Heart left ventricle (tissue), 16 donors: ENCODE results near the gene CD1E. TPM values are rescaled to one million over a fixed set of nuclear protein-coding genes. Genes with fewer than 3 reads are reported as not detected.

Source experiments
- ATAC-seq, 4 donors: fragments of 200-7000 bp; cut with Tn5 transposase; one replicate each; pipeline ENCODE4 v1.9.1; 2020 to 2022; ENCODE audit warnings: moderate library complexity in 4 of 4, mild to moderate bottlenecking in 3 of 4, moderate number of reproducible peaks in 1 of 4
- DNase-seq, 5 donors: peaks; one replicate each; pipeline ENCODE4 v3.0.0-alpha.2; 2020
- H3K27ac ChIP-seq, 12 donors: fragments of 200-600 bp; sonication (generic) in 4 of 12; one replicate each; pipeline versions ENCODE4 v1.5.0 to v1.8.0; 2016 to 2022; ENCODE audit warnings: mild to moderate bottlenecking in 2 of 12
- H3K27me3 ChIP-seq, 9 donors: fragments of 200-600 bp; sonication (generic) in 2 of 9; one replicate each; pipeline versions ENCODE4 v1.5.1 to v1.8.0; 2016 to 2022; ENCODE audit warnings: mild to moderate bottlenecking in 3 of 9
- H3K36me3 ChIP-seq, 9 donors: fragments of 200-600 bp; sonication (generic) in 2 of 9; one replicate each; pipeline versions ENCODE4 v1.5.0 to v1.8.0; 2018 to 2022; ENCODE audit warnings: mild to moderate bottlenecking in 2 of 9
- H3K4me1 ChIP-seq, 12 donors: fragments of 200-600 bp; sonication (generic) in 4 of 12; one replicate each; pipeline versions ENCODE4 v1.5.0 to v1.8.0; 2016 to 2022; ENCODE audit warnings: mild to moderate bottlenecking in 3 of 12
- H3K4me3 ChIP-seq, 12 donors: fragments of 200-600 bp; sonication (generic) in 4 of 12; one replicate each; pipeline versions ENCODE4 v1.5.0 to v1.8.0; 2017 to 2022; ENCODE audit warnings: mild to moderate bottlenecking in 9 of 12, moderate library complexity in 4 of 12
- H3K9me3 ChIP-seq, 12 donors: fragments of 200-600 bp; sonication (generic) in 4 of 12; one replicate each; pipeline versions ENCODE4 v1.5.0 to v1.8.0; 2016 to 2022; ENCODE audit warnings: mild to moderate bottlenecking in 1 of 12
- CTCF ChIP-seq, 12 donors: fragments of 200-600 bp; sonication (generic) in 4 of 12; IDR thresholded peaks; one replicate each; pipeline versions ENCODE4 v1.5.0 to v1.8.0; 2018 to 2022; ENCODE audit warnings: antibody characterized with exemption in 12 of 12, mild to moderate bottlenecking in 5 of 12
- POLR2A ChIP-seq, 2 donors: fragments of 450-650 bp; IDR thresholded peaks; one replicate each; pipeline ENCODE4 v1.6.1; 2017; ENCODE audit warnings: antibody characterized with exemption in 2 of 2, mild to moderate bottlenecking in 2 of 2, moderate library complexity in 2 of 2
- WGBS, 4 donors: extraction: QIAGEN DNeasy Blood & Tissue Kit in 2 of 4; methylation state at CpG; one replicate each; pipeline versions ENCODE4 v1.1.5 to v1.1.7; 2013 to 2018; 5-methylcytosine and 5-hydroxymethylcytosine counted together
- intact Hi-C, 10 donors: fragments of 100-400 bp; cut with DNase I; formaldehyde crosslinking; loops; one replicate each; pipeline versions ENCODE4 v1.11.1 to v1.14.2; 2022
- long read RNA-seq, 3 donors: library from polyadenylated mRNA; unstranded; transcript quantifications; one replicate each; pipeline ENCODE4 v2.0.0, GENCODE V29; 2020 to 2021
- polyA plus RNA-seq, 2 donors: library from polyadenylated mRNA; stranded (reverse); fragments of 200-250 nt; gene quantifications; one replicate each; pipeline ENCODE4 v1.2.3, GENCODE V29; 2013
- total RNA-seq, 9 donors: library from RNA; depleted of rRNA in 2 of 9; stranded (reverse); fragments of >200 nt in 2 of 9; fragmentation: NEBNext Ultra II Directional in 3 of 9; extraction: Animal tissue kit (Norgen Biotek cat#: 25700) in 3 of 9; gene quantifications; one replicate each; pipeline versions ENCODE4 v1.1.0 to v1.2.4, GENCODE V29; 2016 to 2023
- donor health status: ischemic (EF 13 %, LVEDD 7.1; RV severe dilation, severe dysfunction).
- donor health status: healthy with polysubstance abuse.
- donor health status: DM: no; HTN: yes; CAD: no.
- donor health status: DM: no; HTN: no; CAD: no.
- donor health status: ischemic (EF 25% LVEDD 6.9; RV normal size, moderate dysfunction).
- donor health status: ischemic (EF 25% LVEDD 5.7; RV mildly dilated, moderate dysfunction).
- donor health status: healthy.
- donor health status: DM: yes; HTN: yes; CAD: no.
- donor health status: ischemic (EF 35%, LVEDD 5.7; RV mildly dilated, moderate dysfunction).
- donor health status: nonischemic (EF 11% LVEDD 7.7; RV severe dilation, severe dysfunction).
- donor health status: DM: yes; HTN: yes; CAD: no.
- donor health status: PGD.
- donor health status: ischemic (EF 29% LVEDD 5.4; RV normal size, mild dysfunction).
- donor health status: nonischemic (EF 23%, LVEDD 6.1; RV moderate dilation, normal function).

The CD1E gene
- total RNA-seq (under 1 TPM in 4 of 9 donors, not detected in 5; 0.25 to 0.59 (median 0.37) TPM), polyA plus RNA-seq (under 1 TPM in 1 of 2 donors, not detected in 1; 0.33 TPM)
- long read RNA-seq, donor 1: 0 reads
- long read RNA-seq, donor 2: 0 reads
- long read RNA-seq, donor 3: 0 reads

- peaks cover 0 to 3% (median 0%) of the 10 kb centered on the region in 9 donors for H3K27me3 ChIP-seq
- no peak for ATAC-seq
- no peaks in the 10 kb centered on the region for H3K4me1 ChIP-seq
- H3K36me3 ChIP-seq: no peaks in the 10 kb centered on the region
- no peak within 1 kb of the TSS for H3K4me3 ChIP-seq
- H3K9me3 ChIP-seq: no peaks in the 10 kb centered on the region
- DNase-seq: no peak
- H3K27ac ChIP-seq: no peak within 1 kb of the TSS
- no peak for TF ChIP-seq POLR2A (IDR thresholded peaks at IDR 0.05)
- TF ChIP-seq CTCF (IDR thresholded peaks at IDR 0.05): no peak
- 35 to 39% (median 36%) methylated on average over 6 of the region's 6 CpGs for WGBS, 4 donors
- intact Hi-C loops: no loop called here
Measured at GRCh38 chr1:158353303-158354075, at the start of gene CD1E. Gene CD1E (plus strand): TSS chr1:158353894. CDS start chr1:158353989, 95 bp downstream.

DNA sequence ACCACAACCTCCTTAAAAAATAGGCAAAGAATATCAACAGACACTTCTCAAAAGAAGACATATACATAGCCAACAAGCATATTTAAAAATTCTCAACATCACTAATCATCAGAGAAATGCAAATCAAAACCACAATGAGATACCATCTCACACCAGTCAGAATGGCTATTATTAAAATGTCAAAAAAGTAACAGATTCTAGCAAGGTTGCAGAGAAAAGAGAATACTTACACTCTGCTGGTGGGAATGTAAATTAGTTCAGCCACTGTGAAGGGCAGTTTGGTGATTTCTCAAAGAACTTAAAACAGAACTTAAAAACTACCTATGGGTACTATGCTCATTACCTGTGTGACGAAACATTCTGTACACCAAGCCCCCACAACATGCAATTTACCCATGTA, 43.1 kb upstream of the CD1E start:
- ATAC-seq: no peak
- no peak for TF ChIP-seq CTCF (IDR thresholded peaks at IDR 0.05)
- no peak for TF ChIP-seq POLR2A (IDR thresholded peaks at IDR 0.05)

GRCh38 chr1:158311066-158311465, 42.6 kb upstream of the CD1E start:
- no peak for DNase-seq
- Histone ChIP-seq H3K36me3 (no peaks in the 10 kb centered on the region), H3K9me3 (peaks cover 0 to 42% (median 8%) of the 10 kb centered on the region in 12 donors), H3K27ac (no peak overlapping the region), H3K4me1 (no peaks in the 10 kb centered on the region), H3K27me3 (no peaks in the 10 kb centered on the region), H3K4me3 (no peak overlapping the region)
- WGBS, 4 donors: 64 to 68% (median 67%) methylated on average over 2 of the region's 2 CpGs
- no peak for ATAC-seq
- no peak for TF ChIP-seq CTCF (IDR thresholded peaks at IDR 0.05)
- no peak for TF ChIP-seq POLR2A (IDR thresholded peaks at IDR 0.05)
- intact Hi-C loops: no loop called here

More for the DNA sequence above, 43.1 kb upstream of the CD1E start:
- no peaks in the 10 kb centered on the region for H3K4me1 ChIP-seq
- H3K27me3 ChIP-seq: no peaks in the 10 kb centered on the region
- DNase-seq: no peak
- H3K9me3 ChIP-seq: peaks cover 0 to 42% (median 8%) of the 10 kb centered on the region in 12 donors
- no peak overlapping the region for H3K27ac ChIP-seq
- no peak overlapping the region for H3K4me3 ChIP-seq
- no peaks in the 10 kb centered on the region for H3K36me3 ChIP-seq
- intact Hi-C loops: no loop called here
- 77 to 83% (median 80%) methylated on average over 1 of the region's 1 CpG for WGBS, 4 donors

DNA sequence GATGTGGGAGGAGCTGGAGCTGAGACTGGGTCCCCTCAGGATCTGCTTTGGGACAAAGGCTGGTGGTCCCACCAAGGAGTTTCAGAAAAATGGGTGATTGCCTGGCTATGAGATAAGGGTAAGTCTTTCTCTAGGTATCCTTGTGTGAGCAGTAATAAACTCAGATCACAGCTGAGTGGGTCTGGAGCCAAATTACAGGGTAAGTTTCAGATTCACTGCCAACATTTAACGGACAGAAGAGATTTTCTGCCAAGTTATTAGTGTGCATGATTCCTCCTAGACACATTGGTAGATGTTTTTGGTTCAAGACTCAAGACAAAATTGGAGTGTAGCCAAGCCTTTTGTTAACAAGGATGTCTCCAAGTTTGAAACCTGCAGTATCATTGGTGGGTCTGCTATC, 29.8 kb upstream of the CD1E start:
- Histone ChIP-seq H3K27me3 (no peaks in the 10 kb centered on the region), H3K36me3 (no peaks in the 10 kb centered on the region), H3K4me1 (peaks cover 0 to 13% (median 0%) of the 10 kb centered on the region in 12 donors), H3K4me3 (no peak overlapping the region), H3K9me3 (peaks cover 0 to 17% (median 0%) of the 10 kb centered on the region in 12 donors), H3K27ac (no peak overlapping the region)
- TF ChIP-seq CTCF (IDR thresholded peaks at IDR 0.05): no peak
- no peak for TF ChIP-seq POLR2A (IDR thresholded peaks at IDR 0.05)
- no peak for ATAC-seq
- 57 to 71% (median 64%) methylated on average over 1 of the region's 1 CpG for WGBS, 4 donors
- no peak for DNase-seq
- intact Hi-C loops: no loop called here
